ENCODE measurements around the gene PANK4.

GRCh38 chr1:2534315-2534686 lies 7.9 kb upstream of the PANK4 start:
- TF ChIP-seq CTCF (conservative IDR thresholded peaks at IDR 0.05; ENCODE audit: low read depth, low read length) = no peak
- no peak for TF ChIP-seq EZH2 (IDR thresholded peaks at IDR 0.05; ENCODE audit: borderline replicate concordance, low read depth, low read length, poor library complexity, severe bottlenecking)

Measured in A673 (cell line).